ENCODE measurements around the gene CLINT1.
"Not testable (repeated sequence)": the region's sequence is repeated elsewhere in the genome, so short reads cannot be mapped to it uniquely, and the experiment has no call there.

The CLINT1 gene

DNA sequence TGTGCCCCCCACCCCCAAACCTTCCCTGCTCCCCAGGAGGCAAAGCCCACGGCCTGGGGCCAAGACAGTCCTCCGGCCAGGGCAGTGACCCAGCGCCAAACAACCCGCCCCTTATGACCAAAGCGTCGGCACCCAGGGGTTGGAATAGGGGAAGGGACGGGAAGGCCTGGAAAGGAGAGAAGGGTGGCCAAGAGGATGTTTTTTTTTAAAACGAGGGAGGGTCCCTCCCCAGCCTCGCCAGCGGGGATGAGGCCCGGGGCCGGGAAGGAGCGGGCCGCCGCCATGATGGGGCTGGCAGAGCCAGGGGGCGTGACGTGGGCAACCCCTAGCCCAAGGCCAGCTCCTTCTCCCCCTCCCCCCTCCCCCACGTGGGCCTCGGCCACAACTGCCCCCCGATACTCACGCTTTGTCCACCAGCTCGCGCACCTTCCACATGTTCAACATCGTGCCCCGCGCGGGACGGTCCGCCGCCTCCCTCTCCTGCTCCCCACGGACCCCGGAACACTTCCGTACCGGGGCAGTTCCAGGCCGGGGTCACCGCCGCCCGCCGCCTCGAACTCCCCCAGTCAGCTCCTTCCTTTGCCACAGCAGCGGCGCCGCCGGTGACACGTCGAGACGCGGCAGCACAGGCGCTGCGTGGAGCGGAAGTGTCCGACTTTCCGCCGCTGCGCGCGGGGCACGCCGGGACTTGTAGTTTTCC is at the start of gene CLINT1:
CLINT1 (minus strand) TSS at position 619 of the 700 bp plus-strand sequence; CDS start at position 444, 175 bp downstream.
- peak; percentile 94 for DNase-seq

DNA sequence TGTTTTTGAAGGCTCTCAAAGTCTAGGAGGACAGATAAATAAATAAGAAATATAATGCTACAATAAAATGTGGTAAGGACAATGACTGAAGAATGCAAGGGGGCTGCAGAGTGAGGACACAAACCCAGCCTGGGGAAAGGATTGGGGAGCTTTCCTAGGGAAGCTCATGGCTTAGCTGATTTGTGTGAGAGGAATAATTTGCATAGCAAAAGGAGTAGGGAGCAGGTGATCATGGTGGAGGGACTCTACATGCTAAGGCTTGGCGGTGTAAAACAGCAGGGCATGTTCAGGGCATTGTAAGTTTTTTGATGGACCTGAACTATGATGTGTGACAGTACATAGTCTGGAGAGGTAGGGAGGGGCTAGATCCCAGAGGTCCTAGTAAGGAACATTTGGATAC is 49.5 kb upstream of the CLINT1 start:
- no peak for DNase-seq

DNA sequence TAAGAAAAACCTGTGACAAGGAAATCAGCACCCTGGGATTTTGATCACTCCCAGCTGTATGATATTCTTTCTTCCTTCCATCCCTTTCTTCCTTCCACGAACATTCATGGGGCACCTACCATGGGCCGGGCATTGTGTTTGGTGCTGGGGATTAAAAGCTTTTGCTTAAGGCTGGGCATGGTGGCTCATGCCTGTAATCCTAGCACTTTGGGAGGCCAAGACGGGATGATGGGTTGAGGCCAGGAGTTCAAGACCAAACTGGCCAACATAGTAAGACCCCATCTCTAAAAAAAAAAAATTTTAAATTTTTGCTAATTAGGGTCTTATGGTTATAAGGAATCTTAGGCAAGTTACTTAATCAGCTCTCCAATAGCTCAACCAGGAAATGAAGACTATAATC is 48.5 kb upstream of the CLINT1 start:
- DNase-seq: no peak

DNA sequence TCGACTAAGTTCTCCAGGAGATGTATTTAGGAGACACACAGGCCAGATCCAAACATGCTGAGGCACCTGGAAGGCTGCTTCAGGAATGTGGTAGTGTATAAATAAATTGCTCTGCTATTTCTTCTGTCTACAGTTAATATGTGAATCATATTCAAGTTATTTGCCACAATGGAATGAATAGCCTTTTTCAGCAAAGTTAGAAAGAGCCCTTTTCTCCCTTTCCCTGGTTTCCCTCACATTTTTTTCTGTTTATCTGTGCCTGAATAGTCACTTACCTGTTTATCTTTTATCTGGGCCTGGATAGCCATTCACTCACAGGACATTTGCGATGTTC is 44.1 kb upstream of the CLINT1 start:
- no peak for DNase-seq

DNA sequence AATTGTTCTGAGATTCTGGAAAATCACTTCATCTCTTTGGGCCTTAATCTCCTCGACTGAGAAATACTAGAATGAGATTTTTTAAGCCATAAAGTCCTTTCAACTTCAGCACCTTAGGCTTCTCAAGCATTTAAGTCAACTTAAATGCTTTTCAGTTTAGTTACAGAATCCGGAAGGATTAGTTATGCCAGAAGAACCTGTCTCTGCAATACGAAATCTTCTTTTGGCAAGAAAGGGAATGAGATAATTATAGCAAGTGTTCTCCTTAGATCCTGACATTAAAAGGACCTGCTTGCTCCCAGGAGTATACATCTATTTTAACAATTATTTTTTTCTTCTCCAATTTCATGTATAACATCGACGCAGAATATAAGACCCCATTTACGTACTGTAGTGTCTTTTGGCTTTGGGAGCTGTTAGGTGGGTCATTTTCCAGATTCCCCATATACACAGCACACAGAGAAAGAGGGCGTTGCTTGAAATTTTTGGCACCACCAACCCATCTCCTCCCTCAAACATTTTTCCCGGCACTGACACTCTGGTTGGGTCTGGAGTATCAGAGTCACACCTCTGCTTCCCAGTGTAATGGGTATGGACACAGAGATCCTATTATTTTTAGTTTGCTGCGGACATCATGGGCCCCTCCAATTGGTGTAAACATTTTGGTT is 43.6 kb upstream of the CLINT1 start:
- DNase-seq: no peak

DNA sequence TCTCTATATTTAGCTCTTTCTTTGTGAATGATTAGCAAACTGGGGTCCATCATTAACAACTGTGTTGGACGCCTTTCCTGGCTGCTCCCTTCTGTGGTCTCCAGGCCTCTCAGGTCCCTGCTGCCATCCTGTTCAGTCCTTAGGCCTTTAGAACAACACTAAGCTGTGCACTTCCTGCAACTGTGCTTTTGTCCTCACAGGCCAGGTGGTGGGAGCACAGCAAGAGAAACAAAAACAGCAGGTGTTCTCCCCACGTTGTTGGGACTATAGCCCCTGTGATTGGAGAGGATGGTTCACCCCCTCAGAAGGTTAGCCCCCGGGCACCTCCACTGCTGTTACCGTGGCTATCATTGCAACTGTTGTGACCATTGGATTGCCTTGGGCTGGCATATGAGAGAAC is 41.7 kb upstream of the CLINT1 start:
- DNase-seq: no peak

DNA sequence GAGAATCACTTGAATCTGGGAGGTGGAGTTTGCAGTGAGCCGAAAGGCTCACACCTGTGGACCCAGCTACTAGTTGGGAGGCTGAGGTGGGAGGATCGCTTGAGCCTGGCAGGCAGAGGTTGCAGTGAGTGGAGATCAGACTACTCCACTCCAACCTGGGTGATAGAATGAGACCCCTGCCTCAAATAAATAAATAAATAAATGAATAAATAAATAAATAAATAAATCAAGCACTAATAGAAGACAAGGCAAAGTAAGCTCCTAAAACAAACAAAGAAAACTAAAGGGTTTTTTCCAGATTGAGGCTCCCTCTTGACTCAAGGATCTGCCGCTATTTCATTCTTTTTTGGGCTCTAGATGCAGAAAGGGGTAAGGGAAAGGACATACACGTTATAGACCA is 34.7 kb upstream of the CLINT1 start:
- no peak for DNase-seq

DNA sequence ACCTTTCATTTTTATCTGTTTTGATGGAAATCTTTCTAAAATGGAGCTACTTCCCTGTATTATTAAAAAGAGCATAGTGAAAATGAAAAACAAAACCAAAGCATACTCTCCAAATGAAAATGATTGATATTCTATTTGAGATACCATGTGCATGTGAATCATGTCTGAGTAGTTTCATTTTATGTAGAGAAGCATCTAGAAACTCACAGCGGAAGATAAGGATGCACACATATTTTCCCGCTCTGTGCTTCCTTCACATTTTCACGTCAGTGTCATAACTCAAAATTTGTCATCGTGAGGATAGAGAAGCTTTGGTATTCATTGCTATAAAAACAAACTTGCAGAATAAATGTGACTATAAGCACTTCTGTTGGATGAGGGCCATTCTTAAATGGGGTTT is 34.0 kb upstream of the CLINT1 start:
- no peak for DNase-seq

DNA sequence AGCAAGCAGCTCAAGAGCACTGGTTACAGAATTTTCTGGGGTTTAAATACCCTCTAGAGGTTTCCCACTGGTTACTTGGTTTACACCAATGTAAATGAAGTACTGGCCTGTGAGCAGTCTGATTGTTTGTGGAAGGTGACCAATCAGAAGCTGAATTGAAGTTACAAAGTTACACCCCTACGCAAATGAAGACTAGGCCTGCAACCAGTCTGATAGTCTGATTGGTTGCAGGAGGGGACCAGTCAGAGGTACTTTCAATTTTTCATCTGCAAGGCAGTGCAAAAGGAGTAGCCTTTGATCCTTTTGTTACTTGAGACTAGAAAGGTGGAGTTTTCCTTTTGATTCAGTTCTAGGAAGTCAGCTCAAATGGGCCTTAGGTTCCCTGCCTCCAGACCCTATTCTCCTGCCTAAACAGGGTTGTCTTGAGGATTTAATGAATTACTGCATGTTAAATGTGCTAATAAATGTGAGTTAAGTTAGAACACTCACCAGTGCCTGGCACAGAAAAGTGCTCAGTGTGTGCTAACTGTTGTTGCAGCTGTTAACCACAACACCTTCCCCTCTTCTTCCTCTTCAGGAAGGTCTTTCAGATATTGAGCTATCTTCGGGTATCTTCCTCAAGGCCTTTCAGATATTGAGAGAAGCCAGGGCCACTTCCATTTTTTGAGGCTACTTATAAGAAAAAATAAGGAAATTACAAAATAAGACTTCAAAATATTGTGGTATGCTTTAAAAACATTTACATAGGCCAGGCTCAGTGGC is 32.1 kb upstream of the CLINT1 start:
- DNase-seq: peak; percentile 54

DNA sequence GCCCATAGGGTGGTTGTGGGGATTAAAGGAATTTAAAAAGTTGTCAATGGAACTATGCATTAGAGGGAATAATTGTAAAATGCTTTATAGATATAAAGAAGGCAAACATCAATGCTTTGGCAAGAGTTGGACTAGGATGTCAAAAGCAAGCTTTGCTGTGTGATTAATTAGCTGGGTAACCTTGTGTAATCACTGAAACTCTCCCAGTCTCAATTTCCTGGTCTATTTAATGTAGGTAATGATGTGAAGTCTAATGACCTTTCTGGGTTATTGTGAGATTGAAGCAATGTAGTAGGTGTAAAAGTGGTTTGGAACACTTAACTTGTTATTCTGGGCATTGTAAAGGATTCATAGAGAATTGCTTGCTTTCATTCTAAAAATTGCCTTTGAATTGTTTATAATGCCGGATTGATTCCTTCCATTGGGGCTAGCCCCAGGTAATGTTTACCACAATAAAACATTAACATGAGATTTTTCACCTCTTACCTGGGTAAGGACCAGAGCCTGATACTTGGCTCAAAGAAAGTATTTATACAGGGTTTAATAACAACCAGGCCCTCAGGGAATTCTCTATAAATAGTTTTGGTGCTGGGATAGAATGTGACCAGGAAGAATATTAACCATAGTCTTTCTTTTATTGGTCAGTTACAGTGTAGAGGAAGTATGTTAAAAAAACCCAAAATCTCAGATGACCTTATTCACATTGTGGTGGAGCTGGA is 30.0 kb upstream of the CLINT1 start:
- DNase-seq: no peak

DNA sequence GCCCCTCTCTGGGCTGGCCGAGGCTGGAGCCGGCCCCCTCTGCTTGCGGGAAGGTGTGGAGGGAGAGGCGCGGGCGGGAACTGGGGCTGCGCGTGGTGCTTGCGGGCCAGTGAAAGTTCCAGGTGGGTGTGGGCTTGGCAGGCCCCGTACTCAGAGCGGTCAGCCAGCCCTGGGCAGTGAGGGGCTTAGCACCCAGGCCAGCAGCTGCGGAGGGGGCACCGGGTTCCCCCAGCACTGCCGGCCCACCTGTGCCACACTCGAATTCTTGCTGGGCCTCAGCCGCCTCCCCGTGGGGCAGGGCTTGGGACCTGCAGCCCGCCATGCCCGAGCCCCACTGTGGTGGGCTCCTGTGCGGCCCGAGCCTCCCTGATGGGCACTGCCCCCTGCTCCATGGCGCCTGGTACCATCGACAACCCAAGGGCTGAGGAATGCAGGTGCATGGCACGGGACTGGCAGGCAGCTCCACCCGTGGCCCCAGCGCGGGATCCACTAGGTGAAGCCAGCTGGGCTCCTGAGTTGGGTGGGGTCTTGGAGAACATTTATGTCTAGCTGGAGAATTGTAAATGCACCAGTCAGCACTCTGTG is 27.9 kb upstream of the CLINT1 start:
- DNase-seq: no peak

DNA sequence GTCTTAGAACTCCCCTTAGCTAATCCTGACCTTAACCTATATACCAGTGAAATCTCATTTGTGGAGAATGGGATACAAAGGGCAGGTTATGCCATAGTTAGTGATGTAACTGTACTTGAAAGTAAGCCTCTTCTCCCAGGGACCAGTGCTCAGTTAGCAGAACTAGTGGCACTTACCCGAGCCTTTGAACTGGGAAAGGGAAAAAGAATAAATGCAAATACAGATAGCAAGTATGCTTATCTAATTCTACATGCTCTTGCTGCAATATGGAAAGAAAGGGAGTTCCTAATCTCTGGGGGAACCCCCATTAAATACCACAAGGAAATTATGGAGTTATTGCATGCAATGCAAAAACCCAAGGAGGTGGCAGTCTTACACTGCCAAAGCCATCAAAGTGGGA is 26.1 kb upstream of the CLINT1 start:
- DNase-seq: not testable (repeated sequence)

DNA sequence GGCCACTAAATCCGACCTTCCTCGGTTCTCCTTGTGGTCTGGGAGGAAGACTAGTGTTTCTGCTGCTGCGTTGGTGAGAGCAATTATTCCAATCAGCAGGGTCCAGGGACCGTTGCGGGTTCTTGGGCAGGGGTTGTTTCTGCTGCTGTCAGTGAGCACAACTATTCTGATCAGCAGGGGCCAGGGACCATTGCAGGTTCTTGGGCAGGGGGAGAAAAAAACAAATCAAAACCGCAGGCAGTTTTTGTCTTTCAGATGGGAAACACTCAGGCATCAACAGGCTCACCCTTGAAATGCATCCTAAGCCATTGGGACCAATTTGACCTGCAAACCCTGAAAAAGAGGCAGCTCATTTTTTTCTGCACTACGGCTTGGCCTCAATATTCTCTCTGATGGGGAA is 22.6 kb upstream of the CLINT1 start:
- DNase-seq: not testable (repeated sequence)

DNA sequence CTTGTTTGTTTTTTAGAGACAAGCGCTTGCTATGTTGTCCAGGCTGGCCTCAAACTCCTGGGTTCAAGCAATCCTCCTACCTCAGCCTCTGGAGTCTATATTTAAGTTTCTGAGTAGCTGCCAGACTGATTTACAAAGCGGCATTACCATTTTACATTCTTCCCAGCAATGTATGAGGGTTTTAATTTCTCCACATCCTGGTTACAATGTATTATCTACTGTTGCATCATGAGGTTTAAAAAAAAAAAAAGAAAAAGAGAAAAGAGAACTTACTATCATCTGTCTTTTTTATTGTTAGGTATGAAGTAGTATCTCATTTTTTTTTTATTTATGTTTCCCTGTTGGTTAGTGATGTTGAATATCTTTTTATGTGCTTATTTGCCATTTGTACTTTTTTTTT is 18.9 kb upstream of the CLINT1 start:
- peak; percentile 46 for DNase-seq

DNA sequence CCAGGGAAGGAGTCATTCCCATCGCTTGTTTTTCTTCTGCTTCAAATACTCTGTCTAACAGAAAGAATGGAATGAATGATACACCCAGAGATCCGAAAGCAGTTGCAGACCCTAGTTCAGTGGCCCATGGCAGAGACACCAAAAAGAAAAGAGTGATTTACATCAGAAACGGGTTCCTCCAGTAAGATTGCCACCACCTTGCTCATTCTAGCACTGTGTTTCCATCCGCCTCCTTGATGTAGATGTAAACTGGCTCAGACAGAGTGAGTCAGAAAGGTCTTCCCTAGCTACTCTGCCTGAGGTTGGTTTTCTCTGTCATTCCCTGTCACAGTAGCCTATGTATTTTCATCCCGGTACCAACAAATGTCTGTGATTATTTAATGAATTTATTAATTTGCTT is 15.9 kb upstream of the CLINT1 start:
- no peak for DNase-seq

DNA sequence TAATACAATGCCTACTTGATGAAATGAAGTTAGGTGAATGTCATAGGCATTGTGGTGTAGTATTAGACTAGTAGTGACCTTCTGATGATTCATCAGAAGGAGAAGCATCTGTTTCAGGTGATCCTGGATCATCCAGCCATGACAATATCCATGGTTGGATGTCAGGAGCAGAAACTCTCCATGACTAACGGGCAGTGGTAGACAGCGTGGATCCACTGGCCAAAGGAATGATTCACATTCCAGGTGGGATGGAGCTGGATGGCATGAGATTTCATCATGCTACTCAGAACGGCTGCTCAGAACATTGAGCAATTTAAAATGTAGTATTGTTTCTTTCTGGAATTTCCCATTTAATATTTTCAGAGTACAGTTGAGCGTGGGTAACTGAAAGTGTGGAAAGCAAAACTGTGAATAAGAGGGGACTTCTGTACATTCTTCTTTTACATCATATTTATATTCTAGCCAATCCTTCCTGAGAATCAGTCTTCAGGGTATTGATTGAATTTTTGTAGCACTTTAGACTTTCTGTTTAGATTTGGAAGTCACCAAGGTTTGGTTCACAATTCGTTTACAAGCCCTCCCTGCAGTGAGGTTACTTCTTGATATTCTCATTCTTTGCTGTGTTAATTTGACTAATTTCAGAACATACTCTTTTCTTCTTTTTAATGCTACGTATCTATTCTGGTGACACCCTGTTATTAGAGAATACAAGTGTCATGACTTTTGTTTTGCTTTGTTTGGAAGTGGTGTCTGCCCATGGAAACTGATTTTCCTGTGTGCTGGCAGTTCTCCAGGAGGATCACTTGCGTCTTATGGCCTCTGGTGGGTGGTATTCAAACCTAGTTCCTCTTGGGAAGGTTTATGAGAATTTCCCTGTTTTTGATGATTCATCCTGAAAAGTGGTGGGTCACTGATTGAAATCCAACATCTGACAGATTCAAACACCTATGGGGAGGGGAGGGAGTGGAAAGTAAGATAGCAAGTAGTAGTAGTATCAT is 12.2 kb upstream of the CLINT1 start:
- no peak for DNase-seq

DNA sequence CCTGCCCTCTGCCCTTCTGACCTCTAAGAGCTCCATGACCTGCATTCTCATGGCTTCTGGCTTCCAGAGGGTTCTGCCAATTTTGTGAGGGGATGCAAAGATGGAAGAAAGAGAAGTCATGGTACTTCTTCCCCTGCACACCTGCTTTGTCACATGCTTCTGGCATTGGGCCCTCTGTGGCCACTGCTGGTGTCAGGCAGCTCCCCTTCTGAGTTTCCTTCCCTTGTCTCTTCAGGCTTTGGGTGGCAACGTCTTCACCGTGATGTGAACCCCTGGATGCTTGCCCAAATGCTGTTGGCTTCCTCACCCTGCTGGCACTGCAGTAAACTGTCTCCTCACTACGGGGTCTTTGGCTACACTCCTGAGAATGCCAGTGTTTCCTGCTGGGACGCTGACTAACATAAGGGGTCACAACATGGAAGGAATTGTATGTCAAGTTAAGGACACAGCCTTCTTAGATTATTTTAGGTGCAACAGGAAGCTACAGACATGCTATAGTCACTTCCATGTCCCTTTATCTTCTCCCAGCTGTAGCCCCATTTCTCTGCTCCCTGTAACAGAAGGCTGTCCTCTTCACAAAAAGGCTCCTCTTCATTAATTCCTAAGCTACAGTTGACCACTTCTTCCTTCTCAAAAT is 8.9 kb upstream of the CLINT1 start:
- peak; percentile 55 for DNase-seq

DNA sequence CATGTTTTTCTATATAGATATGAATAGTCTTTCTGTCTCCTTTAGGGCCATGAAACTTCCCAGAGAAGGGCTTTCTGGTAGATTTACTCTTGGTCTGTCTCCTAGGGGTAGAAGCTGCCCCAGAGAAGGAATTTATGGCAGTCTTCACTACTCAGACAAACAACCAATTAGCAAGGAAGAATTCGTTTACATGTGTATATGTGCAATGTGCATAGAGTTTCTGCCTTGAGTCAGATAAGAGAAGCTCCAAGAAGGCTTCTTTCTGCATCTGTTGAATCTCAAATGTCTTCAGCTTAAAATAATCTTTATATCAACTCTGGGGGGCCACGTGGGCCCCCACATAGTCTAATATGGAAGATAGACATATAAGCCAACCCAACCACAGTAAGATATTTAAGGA is 7.6 kb upstream of the CLINT1 start:
- DNase-seq: no peak

DNA sequence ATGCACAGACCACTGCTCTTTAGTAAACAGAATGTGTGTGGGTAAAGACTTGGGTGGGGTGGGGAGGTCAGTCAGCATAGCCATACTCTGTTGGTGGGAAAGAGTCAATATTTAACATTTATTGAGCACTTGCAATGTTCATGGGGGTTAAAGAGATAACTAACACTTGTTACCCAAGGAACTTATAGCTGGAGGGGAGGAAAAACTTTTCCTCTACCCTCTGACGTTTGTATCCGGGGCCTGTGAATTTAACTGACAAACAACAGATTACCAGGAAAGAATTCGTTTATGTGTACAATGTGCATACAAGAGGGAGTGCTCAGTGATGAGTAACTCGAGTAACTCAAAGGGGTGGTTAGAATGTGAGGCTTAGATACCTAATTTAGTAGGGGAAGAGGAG is 6.8 kb upstream of the CLINT1 start:
- no peak for DNase-seq

DNA sequence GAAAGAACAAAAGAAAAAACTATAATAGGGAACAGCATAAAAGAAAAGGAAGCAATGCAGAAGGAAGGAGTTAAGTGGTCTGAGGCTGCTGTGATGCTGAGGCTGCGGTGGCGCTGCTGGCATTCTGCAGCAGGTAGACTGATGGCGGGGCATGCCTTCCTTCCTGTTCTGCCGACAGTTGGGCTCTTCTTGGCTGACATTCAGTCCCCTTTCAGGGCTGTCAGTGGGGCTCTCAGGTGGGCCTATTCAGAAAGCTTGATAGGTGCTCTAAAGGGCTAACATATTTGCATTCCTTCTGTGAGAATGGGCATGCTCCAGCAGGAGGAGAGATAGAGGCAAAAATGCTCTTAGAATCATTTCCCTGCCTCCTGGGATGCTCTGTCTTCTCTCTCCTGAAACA is 5.1 kb upstream of the CLINT1 start:
- no peak for DNase-seq

DNA sequence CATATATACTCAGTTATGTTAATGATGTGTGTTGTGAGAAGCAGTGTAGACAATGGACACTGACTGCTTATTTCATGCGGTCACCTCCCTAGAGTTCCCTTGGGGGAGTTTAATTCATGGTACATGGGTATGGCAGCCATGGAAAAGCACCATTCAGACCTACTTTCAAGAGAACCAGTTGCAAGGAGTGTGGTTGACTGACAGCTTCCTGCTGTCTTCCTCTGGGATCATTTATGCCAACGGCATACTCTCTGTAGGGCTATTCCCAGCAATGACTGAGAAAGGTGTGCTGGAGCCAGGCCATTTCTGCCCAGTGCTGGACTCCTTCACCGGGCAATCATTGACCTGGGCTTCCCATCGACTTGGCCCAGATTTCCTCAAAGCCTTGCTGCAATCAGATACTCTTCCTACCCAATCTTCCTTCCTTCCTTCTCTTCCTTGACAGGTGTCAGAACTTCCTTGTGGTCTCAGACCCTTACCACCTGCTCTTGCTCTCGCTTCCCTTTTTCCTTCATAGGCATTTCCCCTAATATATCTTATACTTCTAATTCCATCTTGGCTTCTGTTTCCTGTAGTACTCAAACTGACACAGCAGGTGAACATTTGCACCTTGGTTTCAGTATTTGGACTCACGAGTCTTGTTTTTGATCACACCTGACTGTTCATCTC is 3.4 kb upstream of the CLINT1 start:
- DNase-seq: no peak

Data from hematopoietic multipotent progenitor cell treated with erythropoietin and hydrocortisone succinate and interleukin-3 and kit ligand, for 6 days (in vitro differentiated cells).